22Rv1 (cell line): ENCODE data around the gene PRDM7.
"Not testable (repeated sequence)": the region's sequence is repeated elsewhere in the genome, so short reads cannot be mapped to it uniquely, and the experiment has no call there.

ENCODE experiments used
- H3K27ac ChIP-seq: fragments of 450-650 bp; 2 replicates; pipeline ENCODE4 v1.5.1; 2017
- ZFX ChIP-seq: fragments of 450-650 bp; IDR thresholded peaks from 2 replicates; pipeline ENCODE4 v1.6.1; 2017; ENCODE audit warnings: antibody characterized with exemption, borderline replicate concordance
- TF ChIP-seq, protein P1 (sequence below): fragments of 450-650 bp; IDR thresholded peaks from 2 replicates; pipeline ENCODE4 v1.5.1; 2017; ENCODE audit warnings: mild to moderate bottlenecking

The PRDM7 gene

DNA sequence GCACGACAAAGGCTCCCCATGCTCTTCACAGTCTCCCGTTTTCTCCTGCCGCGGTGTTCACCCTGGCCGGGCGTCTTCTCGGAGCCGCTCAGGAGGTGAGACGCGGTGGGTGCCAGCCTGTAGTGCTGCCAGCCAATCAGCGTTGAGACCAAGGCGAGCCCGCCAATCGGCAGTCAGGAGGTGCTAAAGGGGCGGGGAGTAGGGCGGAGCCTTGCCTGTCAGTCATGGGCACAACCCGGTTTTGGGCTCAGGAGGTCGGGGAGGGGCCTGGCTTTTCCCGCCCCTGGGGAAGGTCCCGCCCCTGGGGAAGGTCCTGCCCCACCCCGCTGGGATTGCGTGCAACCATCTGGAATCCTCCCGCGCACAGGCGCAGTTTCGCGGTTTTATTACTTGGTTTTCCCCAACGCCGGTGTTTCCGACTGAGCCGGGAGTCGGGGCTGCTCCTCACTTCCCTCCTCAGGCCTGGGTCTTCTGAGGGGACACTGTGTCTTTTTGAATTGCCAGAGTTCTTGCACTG, at the start of gene PRDM7:
Gene PRDM7, minus strand, starts transcription at position 92 of the 517 bp plus-strand sequence. CDS start 1,421 bp downstream, outside the sequence.
- no peak for TF ChIP-seq ZFX
- TF ChIP-seq, protein P1, sequence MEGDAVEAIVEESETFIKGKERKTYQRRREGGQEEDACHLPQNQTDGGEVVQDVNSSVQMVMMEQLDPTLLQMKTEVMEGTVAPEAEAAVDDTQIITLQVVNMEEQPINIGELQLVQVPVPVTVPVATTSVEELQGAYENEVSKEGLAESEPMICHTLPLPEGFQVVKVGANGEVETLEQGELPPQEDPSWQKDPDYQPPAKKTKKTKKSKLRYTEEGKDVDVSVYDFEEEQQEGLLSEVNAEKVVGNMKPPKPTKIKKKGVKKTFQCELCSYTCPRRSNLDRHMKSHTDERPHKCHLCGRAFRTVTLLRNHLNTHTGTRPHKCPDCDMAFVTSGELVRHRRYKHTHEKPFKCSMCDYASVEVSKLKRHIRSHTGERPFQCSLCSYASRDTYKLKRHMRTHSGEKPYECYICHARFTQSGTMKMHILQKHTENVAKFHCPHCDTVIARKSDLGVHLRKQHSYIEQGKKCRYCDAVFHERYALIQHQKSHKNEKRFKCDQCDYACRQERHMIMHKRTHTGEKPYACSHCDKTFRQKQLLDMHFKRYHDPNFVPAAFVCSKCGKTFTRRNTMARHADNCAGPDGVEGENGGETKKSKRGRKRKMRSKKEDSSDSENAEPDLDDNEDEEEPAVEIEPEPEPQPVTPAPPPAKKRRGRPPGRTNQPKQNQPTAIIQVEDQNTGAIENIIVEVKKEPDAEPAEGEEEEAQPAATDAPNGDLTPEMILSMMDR: no peak
- peak within 1 kb of the TSS; percentile 74 for H3K27ac ChIP-seq

DNA sequence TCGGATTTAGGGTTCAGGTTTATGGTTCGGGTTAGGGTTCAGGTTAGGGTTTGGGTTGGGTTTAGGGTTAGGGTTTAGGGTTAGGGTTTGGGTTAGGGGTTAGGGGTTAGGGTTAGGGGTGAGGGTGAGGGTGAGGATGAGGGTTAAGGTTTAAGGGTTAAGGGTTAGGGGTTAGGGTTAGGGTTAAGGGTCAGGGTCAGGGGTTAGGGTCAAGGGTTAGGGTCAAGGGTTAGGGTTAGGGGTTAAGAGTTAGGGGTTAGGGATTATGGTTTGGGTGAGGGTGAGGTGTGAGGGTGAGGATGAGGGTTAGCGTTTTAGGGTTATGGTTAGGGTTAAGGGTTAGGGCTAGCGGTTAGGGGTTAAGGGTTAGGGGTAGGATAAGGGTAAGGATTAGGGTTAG, 44.7 kb upstream of the PRDM7 start:
- H3K27ac ChIP-seq: not testable (repeated sequence)

DNA sequence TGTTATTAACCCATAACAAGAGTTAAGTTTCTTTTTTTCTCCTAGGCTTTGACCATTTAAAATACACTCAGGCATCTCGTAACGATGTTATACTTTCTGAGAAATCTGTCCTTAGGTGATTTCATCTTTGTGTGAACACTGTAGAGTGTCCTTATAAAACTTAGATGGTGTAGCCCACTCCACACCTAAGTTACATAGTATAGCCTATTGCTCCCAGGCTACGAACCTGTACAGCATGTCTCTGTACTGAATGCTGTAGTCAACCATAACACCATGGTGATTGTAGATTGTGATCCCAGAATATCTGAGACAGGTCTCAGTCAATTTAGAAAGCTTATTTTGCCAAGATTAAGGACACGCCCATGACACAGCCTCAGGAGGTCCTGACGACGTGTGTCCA, 30.5 kb upstream of the PRDM7 start:
- H3K27ac ChIP-seq: not testable (repeated sequence)

DNA sequence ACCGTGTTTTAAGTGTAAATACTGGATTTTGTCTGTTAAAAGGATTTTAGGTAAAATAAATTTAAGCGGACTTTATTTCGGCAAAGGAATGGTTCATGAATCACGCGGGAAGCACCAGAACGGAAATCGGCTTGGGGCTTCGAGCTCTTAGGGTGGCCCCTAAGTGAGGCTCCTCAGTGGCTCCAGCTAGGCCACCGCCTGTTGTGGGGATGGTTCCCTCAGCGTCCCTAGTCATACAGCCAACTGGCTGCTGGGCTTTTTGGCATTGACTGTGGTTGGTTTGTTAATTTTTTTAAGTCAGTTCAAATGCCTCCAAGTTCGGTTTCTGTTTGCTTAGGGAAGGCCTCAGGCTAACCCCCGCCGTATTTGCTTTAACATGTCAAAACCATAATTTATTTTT, 29.9 kb upstream of the PRDM7 start:
- not testable (repeated sequence) for H3K27ac ChIP-seq

DNA sequence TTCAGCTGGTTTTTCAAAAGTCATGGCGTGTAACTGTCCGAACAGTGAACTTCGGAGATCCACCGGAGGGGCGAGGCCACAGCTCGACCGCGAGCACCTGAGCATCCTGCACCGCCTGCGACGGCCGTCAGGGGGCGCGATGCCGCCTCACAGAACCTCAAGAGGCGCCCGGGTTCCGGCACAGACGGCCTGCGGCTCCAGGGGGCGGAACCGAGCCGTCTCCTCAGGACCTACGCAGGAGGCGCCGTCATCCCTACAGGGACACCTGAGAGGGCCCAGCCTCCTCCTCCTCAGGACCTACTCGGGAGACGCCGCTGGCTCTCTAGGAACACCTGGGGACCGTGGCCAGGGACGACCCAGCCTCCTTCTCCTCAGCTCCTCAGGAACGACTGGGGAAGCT, 29.1 kb upstream of the PRDM7 start:
- H3K27ac ChIP-seq: not testable (repeated sequence)
- TF ChIP-seq, protein P1: peak; percentile 79

DNA sequence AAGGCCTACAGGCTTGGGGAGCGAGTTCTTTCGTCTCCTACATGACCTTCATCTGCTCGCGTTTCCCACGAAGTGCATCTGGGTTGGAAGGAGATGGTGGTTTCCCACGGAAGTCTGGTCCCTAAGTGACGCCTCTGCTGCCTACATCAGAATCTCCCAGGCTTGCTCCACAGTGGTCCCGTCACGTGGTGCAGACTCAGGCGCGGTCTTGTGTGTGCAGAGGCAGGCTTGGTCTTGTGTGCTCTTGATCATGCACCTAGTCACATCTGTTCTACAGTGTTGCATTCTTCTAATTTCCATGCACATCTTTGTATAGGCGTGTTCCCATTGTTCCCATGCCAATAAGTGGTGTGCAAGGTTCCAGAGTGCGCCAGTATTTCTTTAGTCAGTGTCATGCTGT, 27.6 kb upstream of the PRDM7 start:
- H3K27ac ChIP-seq: not testable (repeated sequence)

DNA sequence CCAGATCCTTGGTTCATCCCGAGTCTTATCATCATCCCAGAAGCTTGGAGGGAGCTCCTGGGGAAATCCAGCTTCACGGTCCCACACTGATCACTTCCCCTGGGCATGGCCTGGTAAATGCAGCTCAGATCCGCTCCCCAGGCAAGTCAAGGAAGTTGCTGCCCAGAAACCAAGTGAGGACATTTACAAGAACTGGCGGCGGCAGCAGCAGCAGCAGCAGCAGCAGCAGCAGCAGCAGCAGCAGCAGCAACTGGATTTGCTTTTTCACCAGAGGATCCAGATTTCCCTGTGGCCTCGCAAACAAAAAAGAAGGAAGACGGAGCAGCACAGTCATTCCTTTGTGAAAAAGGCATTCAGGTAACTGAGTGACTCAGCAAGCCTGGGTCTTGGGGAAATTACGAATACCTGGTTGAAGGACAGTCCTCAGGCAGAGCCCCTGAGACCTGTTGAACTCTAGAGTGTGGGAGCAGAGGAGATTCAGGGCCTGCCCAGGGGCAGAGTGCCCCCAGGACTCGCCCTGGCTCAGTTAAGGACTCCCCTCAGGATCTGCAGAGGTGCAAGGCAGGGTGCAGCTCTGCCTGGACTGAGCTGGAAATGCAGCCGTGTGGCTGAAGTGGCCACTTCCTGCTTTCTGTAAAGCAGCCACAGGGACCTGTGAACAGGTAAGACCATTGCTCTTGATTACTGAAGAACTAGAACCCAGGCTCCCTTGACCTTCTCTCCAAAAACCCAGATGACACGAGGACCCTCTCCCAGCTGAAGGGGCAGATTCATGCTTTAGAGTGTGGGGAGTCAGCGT, 25.2 kb upstream of the PRDM7 start:
- H3K27ac ChIP-seq: not testable (repeated sequence)

DNA sequence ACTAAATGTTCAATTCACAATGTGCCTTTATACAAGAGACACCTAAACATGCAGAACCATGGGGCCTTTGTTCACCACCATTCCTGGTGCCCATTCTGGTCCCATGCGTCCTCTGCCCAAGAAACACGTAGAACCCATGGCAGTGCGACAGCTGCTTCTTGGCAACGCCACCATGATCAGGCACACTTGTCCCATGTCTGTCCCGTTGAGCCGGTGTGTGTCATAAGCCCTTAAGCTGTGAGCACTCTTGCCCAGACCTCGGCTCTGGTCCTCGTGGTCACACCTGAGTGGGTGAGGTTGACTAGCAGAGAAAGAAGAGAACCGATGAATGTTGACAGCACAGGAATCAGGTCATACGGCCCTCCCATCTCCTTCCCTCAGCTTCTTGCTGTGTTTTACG, 24.2 kb upstream of the PRDM7 start:
- not testable (repeated sequence) for H3K27ac ChIP-seq

DNA sequence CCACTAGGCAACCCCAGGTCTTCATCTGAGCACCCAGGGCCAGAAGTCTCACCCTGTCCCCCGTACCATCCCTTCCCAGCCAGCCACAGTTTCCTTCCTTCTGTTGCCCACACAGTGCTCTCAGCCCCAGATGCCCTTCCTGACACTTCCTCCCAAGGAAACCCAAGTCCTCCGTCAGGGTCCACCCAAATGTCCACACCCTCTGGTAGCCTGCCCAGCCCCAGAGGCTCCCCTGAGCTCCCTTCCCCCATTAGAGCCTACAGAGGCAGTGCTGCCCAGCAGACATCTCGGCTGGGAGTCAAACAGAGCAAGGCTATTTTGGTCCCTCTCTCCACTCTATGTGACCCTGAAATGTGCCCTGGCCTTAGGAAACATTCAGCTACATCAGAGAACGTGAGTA, 23.7 kb upstream of the PRDM7 start:
- H3K27ac ChIP-seq: not testable (repeated sequence)

DNA sequence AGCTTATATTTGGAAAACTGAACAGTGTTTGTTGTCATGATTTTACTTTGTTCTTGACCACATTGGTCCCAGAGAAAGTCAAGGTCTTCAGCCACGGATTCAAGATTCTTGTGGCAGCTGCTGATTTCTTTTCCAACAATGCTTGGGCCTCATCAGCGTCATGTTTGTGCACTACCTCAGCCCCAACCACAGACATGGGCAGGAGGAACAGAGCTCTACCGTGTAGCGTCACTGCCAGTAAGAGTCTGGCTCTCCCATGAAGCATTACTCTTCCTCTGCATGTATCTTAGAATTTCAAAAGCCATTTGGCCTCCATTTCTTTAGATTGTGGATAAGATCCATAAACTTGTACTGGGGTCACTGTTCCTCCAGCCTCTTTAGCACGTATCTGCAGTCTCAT, 23.1 kb upstream of the PRDM7 start:
- not testable (repeated sequence) for H3K27ac ChIP-seq

DNA sequence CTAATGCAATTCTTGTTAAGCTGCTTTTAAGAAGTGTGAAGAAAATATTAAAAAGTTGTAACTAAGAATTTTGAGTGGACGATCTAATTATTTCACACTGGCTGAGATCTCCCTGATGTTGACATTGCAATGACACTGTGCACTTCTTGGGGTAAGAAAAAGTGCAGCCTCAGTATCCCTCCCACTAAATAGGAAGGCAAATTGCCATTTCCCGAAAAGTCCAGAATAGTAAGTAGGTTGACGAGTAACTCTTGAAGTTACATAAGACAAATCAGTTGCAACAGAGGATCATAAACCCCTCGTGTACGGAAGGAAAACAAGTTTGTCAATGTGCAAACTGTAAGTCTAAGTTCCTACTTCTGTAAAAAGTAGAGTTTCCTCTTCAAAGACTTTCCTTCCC, 21.8 kb upstream of the PRDM7 start:
- H3K27ac ChIP-seq: not testable (repeated sequence)

DNA sequence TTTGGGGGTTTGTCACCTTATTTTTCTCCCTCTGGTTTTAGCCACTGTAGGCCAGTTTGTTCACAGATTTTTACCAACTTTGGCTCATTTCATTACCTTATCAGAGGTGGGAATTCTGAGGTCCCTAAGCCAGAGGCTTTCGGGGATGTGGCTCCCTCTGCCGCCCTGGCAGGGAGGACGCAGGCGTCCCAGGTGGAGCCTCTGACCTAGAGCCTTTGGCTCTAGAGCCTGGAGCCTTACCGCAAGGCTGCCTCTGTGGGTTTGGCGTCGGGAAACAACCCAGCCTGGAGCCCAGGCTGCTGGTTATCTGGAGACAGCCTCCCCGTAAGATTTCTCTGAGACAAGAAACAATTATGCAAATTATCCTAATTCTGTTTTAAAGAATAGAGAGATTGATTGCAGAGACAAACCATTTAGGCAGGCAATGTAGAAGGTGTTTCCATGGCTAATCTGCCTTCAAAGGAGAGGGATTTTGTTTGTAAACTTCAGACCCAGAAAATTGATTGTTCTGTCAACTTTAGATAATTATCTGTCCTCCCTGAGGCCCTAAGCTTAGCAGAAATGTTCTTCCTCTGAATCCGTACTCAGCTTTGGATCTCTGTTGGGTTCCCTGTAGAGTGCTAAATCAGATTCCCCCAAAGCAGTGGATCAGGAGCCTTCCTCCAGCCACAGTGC, 20.0 kb upstream of the PRDM7 start:
- H3K27ac ChIP-seq: not testable (repeated sequence)

DNA sequence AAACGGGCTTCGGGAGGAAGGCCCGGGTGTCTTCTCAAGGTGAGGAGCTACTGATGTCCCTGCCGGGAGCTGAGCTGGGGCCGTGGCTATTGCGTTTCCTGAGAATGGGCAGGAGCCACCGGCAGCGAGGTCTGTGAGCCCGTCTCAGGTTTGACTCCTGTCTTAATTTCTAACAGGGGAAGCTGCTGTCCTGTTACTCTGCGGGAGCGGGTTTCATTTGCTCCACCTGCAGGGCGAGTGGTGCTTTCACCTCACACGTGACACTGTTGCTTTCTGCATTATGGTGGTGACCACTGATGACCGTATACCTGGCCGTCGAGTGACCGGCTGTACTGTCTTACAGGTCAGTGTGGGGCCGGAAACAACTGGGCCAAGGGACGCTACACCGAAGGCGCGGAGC, 17.7 kb upstream of the PRDM7 start:
- TF ChIP-seq, protein P1: 0 out of 2 replicates have a peak, but pooled peaks have one; percentile 5
- not testable (repeated sequence) for H3K27ac ChIP-seq

DNA sequence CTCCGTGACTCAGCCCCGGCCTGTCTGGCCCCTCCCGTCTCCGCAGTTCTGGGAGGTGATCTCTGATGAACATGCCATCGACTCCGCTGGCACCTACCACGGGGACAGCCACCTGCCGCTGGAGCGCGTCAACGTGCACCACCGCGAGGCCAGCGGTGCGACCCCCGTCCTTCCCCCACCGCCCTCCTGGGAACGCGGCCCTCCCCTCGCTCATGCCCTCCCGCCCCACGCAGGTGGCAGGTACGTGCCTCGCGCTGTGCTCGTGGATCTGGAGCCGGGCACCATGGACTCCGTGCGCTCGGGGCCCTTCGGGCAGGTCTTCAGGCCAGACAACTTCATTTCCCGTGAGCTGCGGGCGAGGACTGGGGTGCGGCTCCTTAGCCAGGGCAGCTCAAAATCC, 17.2 kb upstream of the PRDM7 start:
- not testable (repeated sequence) for H3K27ac ChIP-seq

DNA sequence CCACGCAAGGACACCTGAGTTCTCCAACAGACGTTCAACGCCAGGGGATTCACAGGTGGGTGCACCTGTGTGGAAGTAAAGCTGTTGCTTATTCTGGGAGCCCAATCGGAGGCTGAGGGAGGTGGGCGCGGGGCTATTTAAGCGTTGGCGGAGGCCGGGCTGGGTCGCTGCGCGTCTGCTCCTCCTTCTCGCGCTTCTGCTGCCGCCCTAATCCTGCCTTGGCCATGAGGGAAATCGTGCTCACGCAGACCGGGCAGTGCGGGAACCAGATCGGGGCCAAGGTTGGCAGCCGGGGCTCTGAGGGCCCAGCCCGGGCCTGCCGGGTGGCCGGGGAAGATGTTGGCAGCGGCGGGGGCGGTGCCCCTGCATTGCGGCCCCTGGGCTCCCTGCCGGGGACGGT, 16.7 kb upstream of the PRDM7 start:
- H3K27ac ChIP-seq: not testable (repeated sequence)

DNA sequence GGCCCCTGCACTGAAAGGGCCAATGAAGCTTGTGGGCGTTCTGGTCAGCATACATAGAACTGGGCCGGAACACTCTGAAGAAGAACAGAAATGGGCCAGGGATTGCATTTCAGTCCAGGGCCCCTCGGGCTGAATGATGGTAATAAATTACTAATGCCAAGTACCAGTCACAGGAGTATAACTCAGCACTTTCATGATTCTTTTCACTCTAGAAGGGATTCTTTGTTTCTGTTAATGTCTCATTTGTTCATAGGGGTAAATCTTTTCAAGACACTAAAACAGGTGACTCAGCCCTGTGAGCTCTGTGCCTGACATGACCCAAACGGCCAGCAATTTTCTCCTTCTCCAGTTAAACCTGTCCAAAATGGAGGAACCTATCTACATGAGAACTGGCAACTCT, 15.7 kb upstream of the PRDM7 start:
- not testable (repeated sequence) for H3K27ac ChIP-seq
